HL-60 (cell line): ENCODE measurements around the gene STAT5B.

ENCODE experiments used
- DNase-seq, 2 experiments: peaks; one replicate each; pipeline ENCODE4 v3.0.0-alpha.2; 2010 to 2020; ENCODE audit warnings: low read depth in 1 of 2, low spot score in 1 of 2
- H3K27ac ChIP-seq: fragments of 250-450 bp; sonication (Bioruptor Pico); replicated peaks from 2 replicates; pipeline ENCODE4 v1.5.1; 2020; ENCODE audit warnings: mild to moderate bottlenecking, moderate library complexity
- H3K27me3 ChIP-seq: fragments of 250-450 bp; sonication (Bioruptor Pico); 2 replicates; pipeline ENCODE4 v1.5.1; 2021; ENCODE audit warnings: mild to moderate bottlenecking, moderate library complexity; ENCODE audit not compliant: insufficient read depth, poor library complexity, severe bottlenecking
- H3K4me3 ChIP-seq: replicated peaks from 2 replicates; pipeline ENCODE4 v1.5.1; 2011; ENCODE audit warnings: mild to moderate bottlenecking, control low read depth, low read length; ENCODE audit not compliant: insufficient read depth
- GABPA ChIP-seq: IDR thresholded peaks from 2 replicates; pipeline ENCODE4 v1.6.1; 2012; ENCODE audit warnings: low read depth
- POLR2AphosphoS5 ChIP-seq: IDR thresholded peaks from 2 replicates; pipeline ENCODE4 v1.6.1; 2012; ENCODE audit warnings: low read depth
- SPI1 ChIP-seq: IDR thresholded peaks from 2 replicates; pipeline ENCODE4 v1.6.1; 2012; ENCODE audit warnings: low read depth, mild to moderate bottlenecking, borderline replicate concordance
- TF ChIP-seq, protein P1 (sequence below): IDR thresholded peaks from one replicate; pipeline ENCODE4 v1.5.1; 2011; ENCODE audit warnings: low read length, control low read depth, inconsistent platforms; ENCODE audit not compliant: insufficient read depth
- TF ChIP-seq, protein P2 (sequence below): IDR thresholded peaks from 2 replicates; pipeline ENCODE4 v1.6.1; 2012; ENCODE audit warnings: low read depth; ENCODE audit not compliant: insufficient replicate concordance

STAT5B gene

DNA sequence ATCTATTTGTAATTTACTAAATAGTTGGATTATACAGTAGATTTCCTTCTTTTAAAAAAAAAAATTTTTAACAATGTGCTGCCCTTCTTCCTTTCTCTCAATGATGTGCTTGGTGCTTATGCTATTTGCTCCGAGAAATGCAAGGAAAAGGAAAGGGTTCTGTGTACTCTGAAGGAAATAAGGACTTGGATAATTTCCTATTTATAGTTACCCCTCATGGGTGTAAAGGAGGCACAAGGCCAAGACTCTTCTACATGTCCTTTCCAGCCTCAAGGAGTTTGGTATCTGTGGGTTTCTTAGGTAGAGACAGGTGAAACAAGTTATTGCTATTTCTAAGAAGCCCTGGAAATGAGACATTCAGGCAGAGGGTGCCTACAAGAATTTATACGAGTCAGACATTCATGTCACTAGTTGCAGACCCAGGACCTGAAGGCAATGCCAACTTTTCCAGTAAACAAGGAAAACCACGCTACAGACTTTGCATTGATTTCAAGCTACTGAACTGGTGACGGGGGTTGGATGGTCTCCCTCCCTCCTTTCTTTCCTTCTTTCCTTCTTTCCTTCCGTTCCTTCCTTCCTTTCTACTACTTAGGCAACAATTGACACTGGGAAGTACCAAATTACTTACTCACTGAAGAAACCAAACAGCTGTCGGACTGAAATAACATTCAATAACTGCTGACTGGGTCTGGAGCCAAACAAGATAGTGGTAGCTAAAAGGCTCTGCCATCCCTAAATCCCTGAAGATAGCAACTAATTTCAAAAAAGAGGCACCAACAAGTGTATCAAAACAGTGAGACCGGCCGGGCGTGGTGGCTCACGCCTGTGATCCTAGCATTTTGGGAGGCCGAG lies 48.1 kb downstream of the STAT5B start:
- TF ChIP-seq, protein P1, sequence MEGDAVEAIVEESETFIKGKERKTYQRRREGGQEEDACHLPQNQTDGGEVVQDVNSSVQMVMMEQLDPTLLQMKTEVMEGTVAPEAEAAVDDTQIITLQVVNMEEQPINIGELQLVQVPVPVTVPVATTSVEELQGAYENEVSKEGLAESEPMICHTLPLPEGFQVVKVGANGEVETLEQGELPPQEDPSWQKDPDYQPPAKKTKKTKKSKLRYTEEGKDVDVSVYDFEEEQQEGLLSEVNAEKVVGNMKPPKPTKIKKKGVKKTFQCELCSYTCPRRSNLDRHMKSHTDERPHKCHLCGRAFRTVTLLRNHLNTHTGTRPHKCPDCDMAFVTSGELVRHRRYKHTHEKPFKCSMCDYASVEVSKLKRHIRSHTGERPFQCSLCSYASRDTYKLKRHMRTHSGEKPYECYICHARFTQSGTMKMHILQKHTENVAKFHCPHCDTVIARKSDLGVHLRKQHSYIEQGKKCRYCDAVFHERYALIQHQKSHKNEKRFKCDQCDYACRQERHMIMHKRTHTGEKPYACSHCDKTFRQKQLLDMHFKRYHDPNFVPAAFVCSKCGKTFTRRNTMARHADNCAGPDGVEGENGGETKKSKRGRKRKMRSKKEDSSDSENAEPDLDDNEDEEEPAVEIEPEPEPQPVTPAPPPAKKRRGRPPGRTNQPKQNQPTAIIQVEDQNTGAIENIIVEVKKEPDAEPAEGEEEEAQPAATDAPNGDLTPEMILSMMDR: no peak
- TF ChIP-seq POLR2AphosphoS5 (no peak), GABPA (no peak)
- Histone ChIP-seq H3K27ac (no peak overlapping the region), H3K4me3 (no peak overlapping the region), H3K27me3 (no peaks in the 10 kb centered on the region)
- no peak for DNase-seq

DNA sequence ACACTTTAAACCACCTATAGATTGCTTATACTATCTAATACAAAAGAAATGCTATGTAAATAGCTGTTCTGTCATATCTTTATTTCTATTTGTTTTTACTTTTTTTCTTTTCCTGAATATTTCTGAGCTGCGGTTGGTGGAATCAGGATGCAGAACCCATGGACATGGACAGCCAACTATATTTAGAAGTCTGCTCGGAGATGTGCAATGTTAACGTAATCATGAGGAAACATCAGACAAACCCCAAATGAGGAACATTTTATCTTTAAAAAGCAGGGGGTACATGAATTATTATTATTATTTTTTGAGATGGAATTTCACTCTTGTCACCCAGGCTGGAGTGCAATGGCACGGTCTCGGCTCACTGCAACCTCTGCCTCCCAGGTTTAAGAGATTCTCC lies 50.5 kb downstream of the STAT5B start:
- TF ChIP-seq SPI1 (no peak), POLR2AphosphoS5 (no peak), GABPA (no peak)
- TF ChIP-seq, protein P2, sequence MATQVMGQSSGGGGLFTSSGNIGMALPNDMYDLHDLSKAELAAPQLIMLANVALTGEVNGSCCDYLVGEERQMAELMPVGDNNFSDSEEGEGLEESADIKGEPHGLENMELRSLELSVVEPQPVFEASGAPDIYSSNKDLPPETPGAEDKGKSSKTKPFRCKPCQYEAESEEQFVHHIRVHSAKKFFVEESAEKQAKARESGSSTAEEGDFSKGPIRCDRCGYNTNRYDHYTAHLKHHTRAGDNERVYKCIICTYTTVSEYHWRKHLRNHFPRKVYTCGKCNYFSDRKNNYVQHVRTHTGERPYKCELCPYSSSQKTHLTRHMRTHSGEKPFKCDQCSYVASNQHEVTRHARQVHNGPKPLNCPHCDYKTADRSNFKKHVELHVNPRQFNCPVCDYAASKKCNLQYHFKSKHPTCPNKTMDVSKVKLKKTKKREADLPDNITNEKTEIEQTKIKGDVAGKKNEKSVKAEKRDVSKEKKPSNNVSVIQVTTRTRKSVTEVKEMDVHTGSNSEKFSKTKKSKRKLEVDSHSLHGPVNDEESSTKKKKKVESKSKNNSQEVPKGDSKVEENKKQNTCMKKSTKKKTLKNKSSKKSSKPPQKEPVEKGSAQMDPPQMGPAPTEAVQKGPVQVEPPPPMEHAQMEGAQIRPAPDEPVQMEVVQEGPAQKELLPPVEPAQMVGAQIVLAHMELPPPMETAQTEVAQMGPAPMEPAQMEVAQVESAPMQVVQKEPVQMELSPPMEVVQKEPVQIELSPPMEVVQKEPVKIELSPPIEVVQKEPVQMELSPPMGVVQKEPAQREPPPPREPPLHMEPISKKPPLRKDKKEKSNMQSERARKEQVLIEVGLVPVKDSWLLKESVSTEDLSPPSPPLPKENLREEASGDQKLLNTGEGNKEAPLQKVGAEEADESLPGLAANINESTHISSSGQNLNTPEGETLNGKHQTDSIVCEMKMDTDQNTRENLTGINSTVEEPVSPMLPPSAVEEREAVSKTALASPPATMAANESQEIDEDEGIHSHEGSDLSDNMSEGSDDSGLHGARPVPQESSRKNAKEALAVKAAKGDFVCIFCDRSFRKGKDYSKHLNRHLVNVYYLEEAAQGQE: no peak
- TF ChIP-seq, protein P1: no peak
- Histone ChIP-seq H3K27me3 (no peaks in the 10 kb centered on the region), H3K27ac (no peak overlapping the region), H3K4me3 (no peak overlapping the region)
- no peak for DNase-seq

- H3K27me3 ChIP-seq: no peaks in the 10 kb centered on the region
- no peak overlapping the region for H3K4me3 ChIP-seq
- DNase-seq: no peak
- no peak overlapping the region for H3K27ac ChIP-seq
- TF ChIP-seq, protein P1: no peak
- TF ChIP-seq, protein P2: no peak
- no peak for TF ChIP-seq POLR2AphosphoS5
- TF ChIP-seq SPI1: no peak
- TF ChIP-seq GABPA: no peak
These were observed 51.5 kb downstream of the STAT5B start for GRCh38 chr17:42224651-42225050.
